Measurements from ENCODE around the gene SLC9A9.
"Not testable (repeated sequence)": the region's sequence is repeated elsewhere in the genome, so short reads cannot be mapped to it uniquely, and the experiment has no call there.

The SLC9A9 gene

GRCh38 chr3:143301031-143301901 is 547.0 kb downstream of the SLC9A9 start:
- no peak for DNase-seq

GRCh38 chr3:143298886-143299535 is 549.3 kb downstream of the SLC9A9 start:
- DNase-seq: no peak

GRCh38 chr3:143298380-143298779 is 549.9 kb downstream of the SLC9A9 start:
- no peak for DNase-seq

- DNase-seq: no peak
Measured at GRCh38 chr3:143295201-143296080, 552.8 kb downstream of the SLC9A9 start.

GRCh38 chr3:143294188-143294587 is 554.1 kb downstream of the SLC9A9 start:
- DNase-seq: peak; percentile 20

GRCh38 chr3:143291836-143292447 is 556.3 kb downstream of the SLC9A9 start:
- DNase-seq: no peak

GRCh38 chr3:143288944-143289343 is 559.3 kb downstream of the SLC9A9 start:
- no peak for DNase-seq

- no peak for DNase-seq
Measured at GRCh38 chr3:143287403-143287802, 560.9 kb downstream of the SLC9A9 start.

GRCh38 chr3:143286392-143287010 is 561.8 kb downstream of the SLC9A9 start:
- DNase-seq: no peak

- peak; percentile 12 for DNase-seq
Measured at GRCh38 chr3:143283432-143284128, 564.7 kb downstream of the SLC9A9 start.

- no peak for DNase-seq
Measured at GRCh38 chr3:143280984-143281383, 567.3 kb downstream of the SLC9A9 start.

- DNase-seq: not testable (repeated sequence)
Measured at GRCh38 chr3:143279567-143279966, 568.7 kb downstream of the SLC9A9 start.

GRCh38 chr3:143278721-143279120 is 569.5 kb downstream of the SLC9A9 start:
- DNase-seq: no peak

GRCh38 chr3:143277531-143277930 is 570.7 kb downstream of the SLC9A9 start:
- no peak for DNase-seq

- DNase-seq: peak; percentile 42
Measured at GRCh38 chr3:143276592-143276991, 571.7 kb downstream of the SLC9A9 start.

GRCh38 chr3:143273975-143274690 is 574.1 kb downstream of the SLC9A9 start:
- DNase-seq: no peak

GRCh38 chr3:143271136-143271535 is 577.1 kb downstream of the SLC9A9 start:
- no peak for DNase-seq

GRCh38 chr3:143269741-143270140 is 578.5 kb downstream of the SLC9A9 start:
- DNase-seq: no peak

- no peak for DNase-seq
Measured at GRCh38 chr3:143267989-143268388, 580.3 kb downstream of the SLC9A9 start.

GRCh38 chr3:143266927-143267326 is 581.3 kb downstream of the SLC9A9 start:
- DNase-seq: no peak

- no peak for DNase-seq
Measured at GRCh38 chr3:143266511-143266910, 581.8 kb downstream of the SLC9A9 start.

Data from activated CD4-positive, alpha-beta T cell treated with anti-CD3 and anti-CD28 coated beads, Interleukin-2, amount 50 U/mL, for 16 hours (primary cell).